ENCODE data around the gene RIMKLA. TPM values are rescaled to one million over a fixed set of nuclear protein-coding genes. Genes with fewer than 3 reads are reported as not detected.

RIMKLA gene
- total RNA-seq, 1 donor from 2014 or later = 1.2 TPM

- intact Hi-C loops (cut with micrococcal nuclease) = no loop called here
Observed at GRCh38 chr1:42370876-42371549, 9.6 kb upstream of the RIMKLA start.

- intact Hi-C loops (cut with micrococcal nuclease) = no loop called here
Observed at GRCh38 chr1:42372796-42373195, 7.8 kb upstream of the RIMKLA start.

DNA sequence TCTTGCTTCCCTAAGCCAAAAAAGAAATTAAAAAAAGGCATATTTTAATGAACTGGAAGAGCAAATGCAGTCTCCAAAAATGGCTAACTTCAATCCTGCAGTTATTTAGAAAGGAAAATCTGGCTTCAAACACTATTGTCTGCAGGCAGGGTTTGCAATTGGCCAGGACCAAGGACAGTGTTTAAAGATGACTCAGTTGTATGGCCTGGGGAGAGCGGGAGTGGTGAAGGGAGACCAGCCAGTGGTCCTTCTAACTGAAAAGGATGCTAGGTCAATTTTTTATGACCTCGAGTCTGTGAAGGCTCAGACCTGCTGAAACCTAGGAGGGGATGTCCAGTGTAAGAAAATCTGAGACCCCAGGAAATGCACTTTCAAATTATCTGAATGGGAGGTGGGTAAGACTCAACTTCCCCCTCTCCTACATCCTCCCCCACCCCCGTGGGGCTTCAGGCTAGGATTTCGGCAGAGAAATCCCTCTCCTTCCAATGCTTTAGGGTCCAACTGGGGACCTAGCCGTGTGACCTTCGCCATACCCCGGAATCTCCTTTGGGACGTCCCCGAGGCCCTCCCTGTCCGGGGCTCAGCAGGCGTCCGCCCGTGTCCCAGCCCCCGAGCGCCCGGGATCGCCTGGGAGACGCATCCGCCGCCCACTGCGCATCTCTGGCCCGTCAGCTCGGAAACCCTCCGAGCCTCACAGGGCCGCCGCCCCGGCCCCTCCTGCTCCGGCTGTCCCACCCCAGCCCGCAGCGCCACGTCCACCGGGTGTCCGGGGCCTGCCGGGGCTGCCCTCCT, 602 bp upstream of the RIMKLA start:
- intact Hi-C loops (cut with micrococcal nuclease) = no loop called here

GRCh38 chr1:42381280-42381673, 685 bp downstream of the RIMKLA start:
- intact Hi-C loops (cut with micrococcal nuclease) = no loop called here

GRCh38 chr1:42385283-42385682, 4.7 kb downstream of the RIMKLA start:
- intact Hi-C loops (cut with micrococcal nuclease) = no loop called here

GRCh38 chr1:42386051-42386450, 5.5 kb downstream of the RIMKLA start:
- intact Hi-C loops (cut with micrococcal nuclease) = no loop called here

DNA sequence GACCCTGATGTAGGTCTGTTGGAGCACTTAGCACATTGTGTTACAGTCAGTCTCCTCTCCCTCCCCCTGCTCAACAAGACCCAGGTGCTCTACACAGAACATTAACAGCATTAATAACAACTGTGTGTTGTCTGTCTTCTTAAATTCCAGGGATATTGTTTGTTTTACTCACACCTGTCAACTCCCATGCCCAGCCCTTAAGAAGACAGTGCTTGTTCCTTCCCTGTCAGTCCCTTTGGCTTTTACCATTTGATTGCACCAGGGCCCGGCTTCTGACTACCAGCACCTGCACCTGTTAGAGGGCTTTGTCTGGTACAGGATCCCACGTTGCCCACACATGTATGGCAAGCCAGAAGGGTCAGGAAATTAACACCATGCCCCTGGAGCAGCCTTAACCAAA, 11.7 kb downstream of the RIMKLA start:
- intact Hi-C loops (cut with micrococcal nuclease) = no loop called here

GRCh38 chr1:42392967-42393848, 12.6 kb downstream of the RIMKLA start:
- intact Hi-C loops (cut with micrococcal nuclease) = no loop called here

DNA sequence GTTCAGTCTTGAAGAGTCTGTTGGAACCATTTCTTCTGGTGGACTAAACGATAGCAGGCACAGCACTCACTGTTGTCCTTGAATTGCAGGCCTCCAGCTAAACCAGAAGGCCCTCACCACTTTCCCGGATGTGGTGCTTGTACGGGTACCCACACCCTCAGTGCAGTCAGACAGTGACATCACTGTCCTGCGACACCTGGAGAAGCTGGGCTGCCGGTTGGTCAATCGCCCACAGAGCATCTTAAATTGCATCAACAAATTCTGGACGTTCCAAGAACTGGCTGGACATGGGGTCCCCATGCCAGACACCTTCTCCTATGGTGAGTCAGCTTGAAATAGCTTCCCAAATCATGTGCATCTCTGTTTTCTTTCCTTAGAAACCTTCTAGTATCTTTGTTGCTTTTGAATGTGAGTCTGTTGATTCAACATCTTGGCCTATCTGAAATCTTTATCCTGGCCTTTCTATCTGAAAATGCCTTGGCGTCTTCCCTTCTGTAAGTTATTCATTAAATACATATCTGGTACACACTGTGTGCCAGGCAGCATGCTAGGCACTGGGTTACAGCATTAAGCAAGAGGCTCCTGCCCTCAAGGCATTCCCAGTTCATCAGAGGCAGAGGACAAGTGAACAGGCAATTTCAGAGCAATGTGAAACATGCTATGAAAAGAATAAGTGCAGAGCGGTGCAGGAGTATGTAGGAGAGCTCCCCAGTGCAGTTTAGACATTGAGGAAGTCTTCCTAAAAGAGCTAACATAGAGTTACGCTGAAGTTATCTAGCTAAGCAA, 18.9 kb downstream of the RIMKLA start:
- intact Hi-C loops (cut with micrococcal nuclease) = no loop called here

DNA sequence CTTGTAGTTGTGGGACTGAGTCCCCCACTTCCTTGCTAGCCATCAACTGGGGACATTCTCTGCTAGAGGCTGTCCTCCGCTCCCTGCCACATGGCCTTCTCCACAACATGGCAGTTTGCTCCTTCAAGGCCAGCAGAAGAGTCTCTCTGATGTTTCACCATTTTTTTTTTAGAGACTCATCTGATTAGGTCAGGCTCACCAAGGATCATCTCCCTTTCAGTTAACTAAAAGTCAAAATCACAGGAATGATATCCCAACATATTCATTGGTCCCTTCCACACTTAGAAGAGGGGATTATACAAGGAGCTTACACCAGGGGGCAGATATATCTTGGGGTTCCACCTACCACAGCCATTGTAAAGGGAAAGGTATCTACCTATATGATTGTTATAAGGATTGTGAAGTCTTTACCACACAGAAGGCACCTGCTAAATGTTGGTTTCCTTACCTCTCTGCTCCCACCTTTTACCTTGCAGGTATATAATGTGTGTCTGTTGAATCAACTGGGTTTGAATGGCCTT, 23.3 kb downstream of the RIMKLA start:
- intact Hi-C loops (cut with micrococcal nuclease) = no loop called here

DNA sequence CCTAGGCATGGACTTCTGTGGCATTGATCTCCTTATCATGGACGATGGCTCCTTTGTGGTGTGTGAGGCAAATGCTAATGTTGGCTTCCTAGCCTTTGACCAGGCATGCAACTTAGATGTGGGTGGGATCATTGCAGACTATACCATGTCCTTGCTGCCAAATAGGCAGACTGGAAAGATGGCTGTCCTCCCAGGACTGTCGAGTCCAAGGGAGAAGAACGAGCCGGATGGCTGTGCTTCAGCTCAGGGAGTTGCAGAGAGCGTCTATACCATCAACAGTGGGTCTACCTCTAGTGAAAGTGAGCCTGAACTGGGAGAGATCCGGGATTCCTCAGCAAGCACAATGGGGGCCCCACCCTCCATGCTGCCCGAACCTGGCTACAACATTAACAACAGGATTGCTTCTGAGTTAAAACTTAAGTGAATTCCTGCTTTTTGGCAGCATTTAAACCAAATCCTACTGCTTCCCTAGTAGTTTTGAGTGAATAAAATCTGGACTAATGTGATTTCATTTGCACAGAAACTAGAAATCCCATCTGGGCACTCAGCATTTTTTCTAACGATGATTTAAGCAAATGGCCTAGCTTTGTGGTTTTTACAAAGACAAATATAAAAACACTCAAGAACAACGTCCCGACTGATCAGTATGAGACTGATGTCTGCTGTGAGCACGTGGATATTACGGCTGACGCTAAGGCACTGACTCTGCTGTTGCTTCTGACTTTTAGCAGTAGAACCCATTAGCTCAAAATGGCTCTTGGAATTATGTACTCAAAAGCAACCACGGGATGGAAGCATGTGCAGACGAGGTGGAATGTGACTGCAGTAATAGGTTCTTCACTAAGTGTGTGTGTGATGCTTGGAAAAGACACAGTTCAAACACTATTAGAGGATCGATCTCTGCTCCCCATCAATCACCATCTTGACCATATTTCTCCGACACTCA, 34.2 kb downstream of the RIMKLA start:
- intact Hi-C loops (cut with micrococcal nuclease) = no loop called here

- intact Hi-C loops (cut with micrococcal nuclease) = no loop called here
Observed at GRCh38 chr1:42417166-42417565, 36.6 kb downstream of the RIMKLA start.

DNA sequence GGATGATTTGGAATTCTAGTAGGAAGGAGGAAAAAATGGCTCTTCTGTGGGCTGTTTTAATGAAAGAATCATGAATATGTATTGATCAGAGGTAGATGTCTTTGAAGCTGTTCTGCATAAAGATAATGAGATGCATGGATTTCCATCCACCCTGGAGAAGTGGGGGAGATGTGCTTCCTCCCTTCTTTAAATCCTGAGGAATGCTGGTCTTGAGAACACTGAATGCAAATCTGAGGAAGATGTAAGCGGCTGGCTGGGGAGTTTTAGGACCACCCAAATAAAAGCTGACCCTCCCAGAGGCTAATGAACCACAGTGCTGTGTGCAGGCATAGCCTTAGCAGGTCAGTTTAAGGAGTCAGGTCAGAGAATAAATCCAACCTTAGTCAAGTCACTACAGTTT, 37.9 kb downstream of the RIMKLA start:
- intact Hi-C loops (cut with micrococcal nuclease) = no loop called here

- intact Hi-C loops (cut with micrococcal nuclease) = no loop called here
Observed at GRCh38 chr1:42419126-42419821, 38.7 kb downstream of the RIMKLA start.

- intact Hi-C loops (cut with micrococcal nuclease) = no loop called here
Observed at GRCh38 chr1:42420121-42420520, 39.5 kb downstream of the RIMKLA start.

DNA sequence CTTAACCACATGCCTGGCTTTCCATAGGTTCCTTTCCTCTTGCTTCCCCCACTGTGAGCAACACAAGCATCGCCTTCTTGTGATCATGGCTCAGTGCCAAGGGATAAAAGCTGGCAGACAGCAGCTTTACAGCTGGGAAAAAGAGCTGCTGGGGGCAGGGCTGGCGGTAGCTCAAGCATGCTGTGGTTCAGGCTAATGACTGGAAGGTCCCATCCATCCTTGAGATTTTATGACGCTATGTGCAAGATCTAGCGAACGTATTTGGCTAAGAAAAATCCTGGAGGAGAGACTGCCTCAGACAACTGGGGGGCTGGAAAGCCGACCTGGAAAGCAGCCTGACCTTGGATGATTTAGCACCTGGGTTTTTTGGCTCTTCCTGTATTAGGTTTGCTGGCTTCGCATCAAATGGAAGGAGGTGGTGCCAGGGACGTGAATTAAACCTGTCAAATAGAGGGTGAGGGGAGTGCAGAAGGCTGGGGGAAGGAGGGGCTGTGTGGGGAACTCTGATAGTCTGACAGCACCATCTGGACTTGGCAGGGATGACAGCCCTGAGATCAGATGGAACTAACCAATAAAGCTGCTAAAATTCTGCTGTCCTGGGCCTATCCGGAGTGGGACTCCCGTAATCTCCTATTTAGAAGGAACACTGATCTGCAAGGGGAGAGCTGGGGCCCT, 40.5 kb downstream of the RIMKLA start:
- intact Hi-C loops (cut with micrococcal nuclease) = no loop called here

DNA sequence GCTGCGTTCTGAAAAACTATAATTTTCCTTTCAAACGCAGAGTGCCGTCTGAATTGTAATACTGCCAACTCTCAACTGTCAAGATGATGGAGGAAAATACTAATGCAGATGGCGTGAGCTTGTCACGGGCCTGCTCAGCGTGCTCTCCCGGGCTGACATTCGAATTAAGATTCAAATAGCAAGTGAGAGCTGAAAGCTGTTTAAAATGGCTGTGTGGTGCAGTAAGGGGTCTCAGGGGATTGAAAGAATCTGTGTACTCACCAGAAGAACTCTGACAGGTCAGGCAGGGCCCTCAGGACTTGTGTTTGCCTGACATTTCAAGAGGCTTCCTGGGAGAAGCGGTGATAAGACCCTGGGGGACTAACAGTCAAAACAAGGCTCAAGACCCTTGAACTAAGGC, 42.1 kb downstream of the RIMKLA start:
- intact Hi-C loops (cut with micrococcal nuclease) = no loop called here

- intact Hi-C loops (cut with micrococcal nuclease) = no loop called here
Observed at GRCh38 chr1:42423681-42424080, 43.1 kb downstream of the RIMKLA start.

DNA sequence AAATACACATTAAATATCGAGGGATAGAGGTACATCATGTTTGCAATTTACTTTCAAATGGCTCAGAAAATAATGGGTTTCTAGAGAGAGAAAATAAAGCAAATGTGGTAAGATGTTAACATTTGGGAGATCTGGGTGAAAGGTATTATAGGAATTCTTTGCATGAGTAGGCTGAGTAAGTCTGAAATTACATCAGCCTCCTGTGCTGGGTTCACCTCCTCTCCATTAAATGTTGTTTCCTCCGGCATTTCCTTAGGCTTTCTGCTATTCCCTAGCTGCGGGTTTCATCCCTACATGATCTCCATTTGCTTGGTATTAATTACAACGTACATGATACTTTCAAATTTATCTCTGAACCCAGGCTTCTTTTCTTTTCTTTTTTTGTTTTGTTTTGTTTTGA, 43.6 kb downstream of the RIMKLA start:
- intact Hi-C loops (cut with micrococcal nuclease) = no loop called here

All from T-helper 2 cell treated with Interferon-gamma antibody and Interleukin-4, amounts not matched to agents 100 ng/mL and 5 ng/mL, for 36 hours (primary cell).